Nephron (organoid): Measurements from ENCODE around the gene CHI3L2.

Experiments
- H3K27ac Mint-ChIP-seq, 3 experiments: 2 replicates each; pipeline ENCODE4 v1.8.0; 2020; ENCODE audit warnings: mixed read lengths in 3 of 3, mild to moderate bottlenecking in 2 of 3, moderate library complexity in 1 of 3
- H3K27me3 Mint-ChIP-seq: 2 replicates; pipeline ENCODE4 v1.8.0; 2021; ENCODE audit warnings: low read depth, mild to moderate bottlenecking, moderate library complexity, mixed read lengths
- H3K36me3 Mint-ChIP-seq: 2 replicates; pipeline ENCODE4 v1.8.0; 2020; ENCODE audit warnings: low read depth, mixed read lengths
- H3K4me1 Mint-ChIP-seq: 2 replicates; pipeline ENCODE4 v1.8.0; 2020; ENCODE audit warnings: mixed read lengths
- H3K4me3 Mint-ChIP-seq, 3 experiments: 2 replicates each; pipeline ENCODE4 v1.8.0; 2020; ENCODE audit warnings: mild to moderate bottlenecking in 3 of 3, mixed read lengths in 3 of 3, moderate library complexity in 2 of 3
- H3K9me3 Mint-ChIP-seq: 2 replicates; pipeline ENCODE4 v1.8.0; 2020; ENCODE audit warnings: mixed read lengths
- CTCF ChIP-seq, 3 experiments: fragments of 200-600 bp; sonication (generic); IDR thresholded peaks; one replicate each; pipeline ENCODE4 v1.5.0; 2021; ENCODE audit warnings: antibody characterized with exemption in 3 of 3; ENCODE audit not compliant: unreplicated experiment in 3 of 3

Gene CHI3L2

DNA sequence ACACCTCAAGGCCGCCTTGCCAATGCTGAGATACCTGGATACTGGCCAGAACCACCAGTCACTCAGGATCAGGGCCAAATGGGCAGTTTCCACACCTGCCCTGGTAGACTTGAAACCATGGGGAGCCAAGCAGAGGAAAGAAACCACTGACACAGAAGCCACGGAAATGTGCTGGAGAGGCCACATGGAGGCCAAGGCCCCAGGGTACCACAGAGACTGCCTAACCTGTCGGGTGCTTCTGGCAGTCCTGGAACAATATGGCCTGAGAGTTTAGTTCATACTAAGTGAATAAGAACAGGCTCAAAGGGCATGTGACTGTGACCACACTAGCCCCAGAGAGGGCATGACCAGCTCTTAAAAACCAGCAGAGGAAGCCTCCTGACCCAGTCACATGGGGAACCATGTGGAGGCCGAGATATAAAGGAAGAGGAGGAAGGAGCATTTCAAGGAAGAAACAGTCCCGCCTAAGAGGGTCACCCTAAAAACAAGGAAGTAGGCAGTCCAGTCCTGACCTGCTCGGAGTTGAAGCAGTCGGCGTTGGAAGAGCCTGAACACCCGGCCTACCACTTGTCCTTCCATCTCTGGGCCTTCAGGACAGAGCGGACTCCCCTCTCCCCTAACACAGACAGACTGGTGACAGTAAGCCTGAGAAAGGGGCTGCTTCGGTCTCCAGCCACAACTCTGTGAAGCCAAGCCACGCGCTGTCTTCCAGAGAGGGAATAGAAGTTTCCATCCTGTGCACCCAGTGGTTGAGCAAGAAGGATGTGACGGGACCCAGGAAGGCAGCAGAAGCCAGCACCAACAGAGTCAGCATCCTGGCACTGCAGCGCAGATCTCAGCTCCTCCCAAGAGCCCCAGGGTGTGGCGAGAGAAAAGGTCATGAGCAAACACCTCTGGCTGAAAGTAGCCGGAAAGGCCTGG, 27.4 kb upstream of the CHI3L2 start, which contains the start of gene DENND2D:
Gene DENND2D, minus strand, starts transcription at position 766 of the 921 bp plus-strand sequence. Its CDS starts 187 bp downstream, at position 579.
- TF ChIP-seq CTCF (IDR thresholded peaks at IDR 0.05; ENCODE audit: unreplicated experiment in 3 of 3): no peak
- H3K9me3 Mint-ChIP-seq: no peaks in the 10 kb centered on the region
- no peaks in the 10 kb centered on the region for H3K36me3 Mint-ChIP-seq
- H3K27me3 Mint-ChIP-seq: peaks cover 28% of the 10 kb centered on the region
- H3K27ac Mint-ChIP-seq: no peak within 1 kb of the TSS
- H3K4me1 Mint-ChIP-seq: no peaks in the 10 kb centered on the region
- no peak within 1 kb of the TSS for H3K4me3 Mint-ChIP-seq

GRCh38 chr1:111200802-111201161, 26.7 kb upstream of the CHI3L2 start:
- no peak for TF ChIP-seq CTCF (IDR thresholded peaks at IDR 0.05; ENCODE audit: unreplicated experiment in 3 of 3)
- peaks cover 34% of the 10 kb centered on the region for H3K27me3 Mint-ChIP-seq

GRCh38 chr1:111201275-111202090, 26.0 kb upstream of the CHI3L2 start:
- Mint-ChIP-seq H3K36me3 (no peaks in the 10 kb centered on the region), H3K4me3 (no peak overlapping the region), H3K27ac (no peak overlapping the region), H3K4me1 (no peaks in the 10 kb centered on the region), H3K9me3 (no peaks in the 10 kb centered on the region), H3K27me3 (peaks cover 41% of the 10 kb centered on the region)
- no peak for TF ChIP-seq CTCF (IDR thresholded peaks at IDR 0.05; ENCODE audit: unreplicated experiment in 3 of 3)

More at GRCh38 chr1:111200802-111201161, 26.7 kb upstream of the CHI3L2 start:
- Mint-ChIP-seq H3K9me3 (no peaks in the 10 kb centered on the region), H3K36me3 (no peaks in the 10 kb centered on the region), H3K4me1 (no peaks in the 10 kb centered on the region), H3K27ac (no peak overlapping the region), H3K4me3 (no peak overlapping the region)

DNA sequence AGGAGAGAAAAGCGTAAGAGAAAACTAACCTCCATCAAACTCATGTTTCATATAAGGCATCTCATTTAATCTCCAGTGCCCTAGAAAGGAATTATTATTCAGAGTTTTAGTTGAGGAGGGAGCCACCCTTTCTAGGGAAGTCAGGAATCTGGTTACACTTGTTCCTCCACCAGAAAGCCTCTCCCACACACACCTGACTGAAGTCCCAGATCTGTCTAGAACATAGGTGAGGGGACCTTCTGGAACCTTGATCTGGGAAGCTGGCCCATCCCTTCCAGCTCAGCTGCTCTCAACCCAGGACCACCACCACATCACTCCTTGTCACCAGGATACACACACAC, 25.2 kb upstream of the CHI3L2 start:
- H3K27ac Mint-ChIP-seq: no peak overlapping the region
- no peak for TF ChIP-seq CTCF (IDR thresholded peaks at IDR 0.05; ENCODE audit: unreplicated experiment in 3 of 3)
- peaks cover 46% of the 10 kb centered on the region for H3K27me3 Mint-ChIP-seq
- H3K4me3 Mint-ChIP-seq: peak overlapping the region in 2 of 3 experiments; percentile 6 to 9
- H3K4me1 Mint-ChIP-seq: no peaks in the 10 kb centered on the region
- no peaks in the 10 kb centered on the region for H3K36me3 Mint-ChIP-seq
- no peaks in the 10 kb centered on the region for H3K9me3 Mint-ChIP-seq

- Mint-ChIP-seq H3K4me1 (no peaks in the 10 kb centered on the region), H3K27ac (no peak overlapping the region), H3K9me3 (no peaks in the 10 kb centered on the region), H3K27me3 (peaks cover 51% of the 10 kb centered on the region), H3K36me3 (no peaks in the 10 kb centered on the region), H3K4me3 (peak overlapping the region; percentile 21 to 40 (median 29))
- no peak for TF ChIP-seq CTCF (IDR thresholded peaks at IDR 0.05; ENCODE audit: unreplicated experiment in 3 of 3)
Measured at GRCh38 chr1:111202707-111203623, 24.5 kb upstream of the CHI3L2 start.
